ENCODE results near the gene KCNQ1. TPM values are rescaled to one million over a fixed set of nuclear protein-coding genes. Genes with fewer than 3 reads are reported as not detected.

The KCNQ1 gene
- 28.8 and 31.9 TPM in 2 replicates for total RNA-seq
- 5.0 TPM for total RNA-seq (2013)
- 15.3 and 21.5 TPM in 2 replicates for polyA plus RNA-seq
- 23.0 and 23.5 TPM in 2 replicates for polyA minus RNA-seq

- Histone ChIP-seq H2AFZ (ENCODE audit: insufficient read depth, low read depth, low read length, poor library complexity, severe bottlenecking) (peak within 1 kb of the TSS; percentile 72), H3K4me1 (ENCODE audit: control insufficient read depth in 2 of 2, insufficient read depth in 2 of 2, low read length in 2 of 2) (peaks cover 33 to 41% of the 10 kb centered on the region in 2 donors), H4K20me1 (ENCODE audit: control insufficient read depth, insufficient read depth, low read length, poor library complexity, severe bottlenecking) (peaks cover 25% of the 10 kb centered on the region), H3K36me3 (replicated peaks in 1 of 2; ENCODE audit: control extremely low read depth in 1 of 2, control insufficient read depth in 1 of 2, extremely low read depth in 1 of 2, insufficient read depth in 2 of 2, low read length in 1 of 2) (no peaks in the 10 kb centered on the region), H3K27ac (ENCODE audit: low read length in 2 of 2) (no peak within 1 kb of the TSS), H3K4me3 (ENCODE audit: control extremely low read depth in 1 of 5, extremely low read depth in 1 of 5, insufficient read depth in 1 of 5, low read depth in 2 of 5, low read length in 4 of 5) (peak within 1 kb of the TSS; percentile 32 to 76 (median 64)), H3K9ac (ENCODE audit: low read length) (peak within 1 kb of the TSS; percentile 69), H3K79me2 (ENCODE audit: control insufficient read depth, insufficient read depth, low read length) (peaks cover 40% of the 10 kb centered on the region), H3K4me2 (replicated peaks; ENCODE audit: low read depth, low read length, poor library complexity, severe bottlenecking) (peak within 1 kb of the TSS; percentile 93), H3K27me3 (replicated peaks in 1 of 4; ENCODE audit: control extremely low read depth in 1 of 4, control insufficient read depth in 3 of 4, insufficient read depth in 4 of 4, low read length in 3 of 4) (peaks cover 0 to 10% (median 0%) of the 10 kb centered on the region in 4 experiments), H3K9me3 (ENCODE audit: control extremely low read depth in 1 of 3, control insufficient read depth in 2 of 3, insufficient read depth in 1 of 3, low read length in 2 of 3) (peaks cover 0 to 8% (median 0%) of the 10 kb centered on the region in 3 donors)
- intact Hi-C loops (cut with micrococcal nuclease): loop anchor here (1.0 to 2.0 kb wide), 3 partner anchors 18 to 448 kb away; no protein-coding TSS in a partner anchor
- 1% methylated on average over 116 of the region's 116 CpGs for WGBS (ENCODE audit: insufficient coverage)
- Mint-ChIP-seq H3K27me3 (no peaks in the 10 kb centered on the region), H3K27ac (peak within 1 kb of the TSS; percentile 87), H3K9me3 (ENCODE audit: insufficient read depth) (peaks cover under 1% of the 10 kb centered on the region), H3K4me1 (peaks cover 31% of the 10 kb centered on the region), H3K4me3 (peak within 1 kb of the TSS; percentile 93)
- peak; percentile 82 for ATAC-seq (ENCODE audit: low read depth)
- POLR2A ChIA-PET: interaction anchor here (0.7 to 1.5 kb wide), 3 partner anchors 17 to 81 kb away, joined by 3 to 8 read pairs (median 7); partner anchors contain the start of gene TSSC4
- TF ChIP-seq, protein P1, sequence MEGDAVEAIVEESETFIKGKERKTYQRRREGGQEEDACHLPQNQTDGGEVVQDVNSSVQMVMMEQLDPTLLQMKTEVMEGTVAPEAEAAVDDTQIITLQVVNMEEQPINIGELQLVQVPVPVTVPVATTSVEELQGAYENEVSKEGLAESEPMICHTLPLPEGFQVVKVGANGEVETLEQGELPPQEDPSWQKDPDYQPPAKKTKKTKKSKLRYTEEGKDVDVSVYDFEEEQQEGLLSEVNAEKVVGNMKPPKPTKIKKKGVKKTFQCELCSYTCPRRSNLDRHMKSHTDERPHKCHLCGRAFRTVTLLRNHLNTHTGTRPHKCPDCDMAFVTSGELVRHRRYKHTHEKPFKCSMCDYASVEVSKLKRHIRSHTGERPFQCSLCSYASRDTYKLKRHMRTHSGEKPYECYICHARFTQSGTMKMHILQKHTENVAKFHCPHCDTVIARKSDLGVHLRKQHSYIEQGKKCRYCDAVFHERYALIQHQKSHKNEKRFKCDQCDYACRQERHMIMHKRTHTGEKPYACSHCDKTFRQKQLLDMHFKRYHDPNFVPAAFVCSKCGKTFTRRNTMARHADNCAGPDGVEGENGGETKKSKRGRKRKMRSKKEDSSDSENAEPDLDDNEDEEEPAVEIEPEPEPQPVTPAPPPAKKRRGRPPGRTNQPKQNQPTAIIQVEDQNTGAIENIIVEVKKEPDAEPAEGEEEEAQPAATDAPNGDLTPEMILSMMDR (IDR thresholded peaks at IDR 0.05): no peak
- no peak for TF ChIP-seq EZH2 (IDR thresholded peaks at IDR 0.05; ENCODE audit: borderline replicate concordance, insufficient read depth, low read depth, low read length, poor library complexity, severe bottlenecking)
- peak; percentile 76 for DNase-seq
- CTCF ChIA-PET: interaction anchor here (0.6 to 4.1 kb wide), 8 partner anchors 14 to 443 kb away, joined by 3 to 25 read pairs (median 4); no protein-coding TSS in a partner anchor
Observed at GRCh38 chr11:2444821-2445745, at the start of gene KCNQ1. TSS of gene KCNQ1 (plus strand) at chr11:2445008. CDS start at chr11:2445099, 91 bp downstream.

Measured in B cell (primary cell).